SK-N-MC (cell line): Measurements from ENCODE around the gene LINC01488.

Experiments used
- EZH2 ChIP-seq: fragments of 200-600 bp; sonication (generic); IDR thresholded peaks from one replicate; pipeline ENCODE4 v1.6.1; 2017; ENCODE audit warnings: antibody characterized with exemption
- POLR2AphosphoS5 ChIP-seq: IDR thresholded peaks from 2 replicates; pipeline ENCODE4 v1.6.1; 2012; ENCODE audit warnings: mild to moderate bottlenecking, low read depth, low read length, borderline replicate concordance

GRCh38 chr11:69541001-69541285, 59.5 kb downstream of the LINC01488 start:
- TF ChIP-seq EZH2 = no peak
- TF ChIP-seq POLR2AphosphoS5 = no peak
